NCI-H82 (cell line): Measurements from ENCODE around the gene F2.

Source experiments
- DNase-seq: peaks from one replicate; lab custom pipeline; 2025; lab: John Stamatoyannopoulos, UW

Gene F2

DNA sequence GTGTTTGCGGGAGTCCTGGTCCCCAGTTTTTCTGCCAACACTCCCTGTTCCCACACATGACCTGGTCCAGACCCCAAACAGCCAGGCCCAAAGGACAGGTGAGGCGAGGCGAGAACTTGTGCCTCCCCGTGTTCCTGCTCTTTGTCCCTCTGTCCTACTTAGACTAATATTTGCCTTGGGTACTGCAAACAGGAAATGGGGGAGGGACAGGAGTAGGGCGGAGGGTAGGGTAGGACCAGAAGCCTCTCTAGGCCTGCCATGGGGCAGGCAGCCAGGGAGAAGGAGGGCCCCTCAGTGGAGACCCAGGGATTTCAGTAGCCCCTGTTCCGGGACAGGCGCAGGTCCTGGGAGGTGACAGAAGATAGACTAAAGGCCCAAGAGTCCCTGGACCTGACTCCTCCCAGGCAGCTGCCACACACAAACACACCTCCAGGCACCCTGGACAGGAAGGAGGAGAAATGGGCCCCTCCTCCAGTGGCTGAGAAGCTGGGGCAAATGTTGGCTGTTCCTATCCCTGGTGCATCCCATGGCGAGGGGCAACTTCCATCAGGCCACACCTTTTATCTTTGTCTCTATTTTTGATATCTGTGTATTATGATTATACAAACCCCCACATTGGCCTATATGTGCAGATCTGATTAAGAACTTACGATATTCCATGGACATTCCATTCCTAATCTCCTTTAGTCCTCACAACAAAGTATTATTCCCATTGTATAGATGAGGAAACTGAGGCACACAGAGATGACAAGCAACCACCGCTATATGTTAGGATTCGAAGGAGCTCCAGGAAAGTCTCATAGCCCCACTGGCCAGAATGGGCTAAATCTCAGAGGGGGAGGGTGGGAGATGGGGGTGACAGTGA is 626 bp upstream of the F2 start:
- no peak for DNase-seq

GRCh38 chr11:46719543-46720218 is 668 bp downstream of the F2 start:
- DNase-seq: no peak

- no peak for DNase-seq
Measured at GRCh38 chr11:46721286-46721685, 2.3 kb downstream of the F2 start.

DNA sequence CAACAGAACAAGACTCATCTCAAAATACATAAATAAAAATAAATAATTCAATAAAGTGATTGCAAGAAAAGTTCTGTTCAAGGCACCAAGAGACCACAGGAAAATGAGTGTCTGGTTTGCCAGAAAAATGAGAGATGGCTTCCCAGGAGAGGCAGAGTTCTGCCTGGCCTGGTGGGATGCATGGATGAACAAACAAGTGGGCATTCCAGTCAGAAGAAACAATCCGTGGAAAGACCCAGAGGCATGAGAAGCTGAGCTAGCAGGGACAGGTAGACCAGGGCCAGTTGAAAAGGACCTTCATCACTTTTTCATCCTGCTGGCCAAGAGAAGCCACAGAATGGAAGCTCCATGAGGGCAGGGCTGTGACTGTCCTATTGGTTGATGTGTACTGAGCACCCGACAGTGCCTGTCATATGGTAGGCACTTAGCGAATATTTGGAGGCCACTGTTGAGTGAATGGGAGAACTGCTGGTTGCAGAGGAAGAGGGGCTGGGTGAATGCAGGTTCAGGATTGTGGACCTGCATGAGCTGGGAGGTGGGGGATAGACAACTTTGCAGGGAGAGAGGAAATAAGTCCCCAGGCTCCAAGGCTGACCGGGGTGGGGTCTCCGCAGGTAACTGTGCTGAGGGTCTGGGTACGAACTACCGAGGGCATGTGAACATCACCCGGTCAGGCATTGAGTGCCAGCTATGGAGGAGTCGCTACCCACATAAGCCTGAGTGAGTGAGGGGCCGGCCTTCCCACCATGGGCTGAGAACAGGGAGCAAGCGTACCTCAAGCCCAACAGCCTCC is 3.7 kb downstream of the F2 start:
- no peak for DNase-seq

DNA sequence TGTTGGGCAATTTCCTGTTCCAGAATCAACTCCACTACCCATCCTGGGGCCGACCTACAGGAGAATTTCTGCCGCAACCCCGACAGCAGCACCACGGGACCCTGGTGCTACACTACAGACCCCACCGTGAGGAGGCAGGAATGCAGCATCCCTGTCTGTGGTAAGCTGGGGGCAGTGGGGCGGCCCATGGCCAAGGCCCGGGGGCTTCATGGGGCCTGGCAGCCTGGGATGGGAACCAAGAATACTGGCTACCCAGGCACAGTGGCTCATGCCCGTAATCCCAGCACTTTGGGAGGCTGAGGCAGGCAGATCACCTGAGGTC is 4.3 kb downstream of the F2 start:
- DNase-seq: no peak

- no peak for DNase-seq
Measured at GRCh38 chr11:46724088-46724487, 5.1 kb downstream of the F2 start.

DNA sequence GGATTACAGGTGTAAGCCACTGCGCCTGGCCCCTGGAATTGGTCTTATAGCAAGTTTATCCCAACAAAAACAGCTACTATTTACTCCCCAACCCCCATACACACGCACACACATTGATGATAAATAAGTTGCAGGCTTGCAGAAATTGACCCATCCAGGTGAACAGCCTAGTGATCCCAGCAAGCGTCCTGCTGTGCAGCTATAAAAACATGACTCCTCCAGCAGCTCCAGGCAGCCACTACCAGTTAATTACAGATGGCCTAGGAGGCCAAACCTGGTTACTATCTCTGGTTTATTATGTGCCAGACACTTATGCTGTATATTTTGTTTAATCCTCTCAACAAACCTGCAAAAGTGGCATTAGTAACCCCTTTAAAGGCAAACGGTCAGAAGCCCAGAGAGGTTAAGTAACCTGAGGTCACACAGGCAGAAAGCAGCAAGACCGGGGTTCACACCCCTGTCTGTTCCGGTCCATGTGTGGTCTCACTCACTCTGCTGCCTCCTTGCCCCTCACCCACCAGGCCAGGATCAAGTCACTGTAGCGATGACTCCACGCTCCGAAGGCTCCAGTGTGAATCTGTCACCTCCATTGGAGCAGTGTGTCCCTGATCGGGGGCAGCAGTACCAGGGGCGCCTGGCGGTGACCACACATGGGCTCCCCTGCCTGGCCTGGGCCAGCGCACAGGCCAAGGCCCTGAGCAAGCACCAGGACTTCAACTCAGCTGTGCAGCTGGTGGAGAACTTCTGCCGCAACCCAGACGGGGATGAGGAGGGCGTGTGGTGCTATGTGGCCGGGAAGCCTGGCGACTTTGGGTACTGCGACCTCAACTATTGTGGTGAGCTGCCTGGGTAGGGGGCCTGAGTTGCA is 6.6 kb downstream of the F2 start:
- DNase-seq: no peak

DNA sequence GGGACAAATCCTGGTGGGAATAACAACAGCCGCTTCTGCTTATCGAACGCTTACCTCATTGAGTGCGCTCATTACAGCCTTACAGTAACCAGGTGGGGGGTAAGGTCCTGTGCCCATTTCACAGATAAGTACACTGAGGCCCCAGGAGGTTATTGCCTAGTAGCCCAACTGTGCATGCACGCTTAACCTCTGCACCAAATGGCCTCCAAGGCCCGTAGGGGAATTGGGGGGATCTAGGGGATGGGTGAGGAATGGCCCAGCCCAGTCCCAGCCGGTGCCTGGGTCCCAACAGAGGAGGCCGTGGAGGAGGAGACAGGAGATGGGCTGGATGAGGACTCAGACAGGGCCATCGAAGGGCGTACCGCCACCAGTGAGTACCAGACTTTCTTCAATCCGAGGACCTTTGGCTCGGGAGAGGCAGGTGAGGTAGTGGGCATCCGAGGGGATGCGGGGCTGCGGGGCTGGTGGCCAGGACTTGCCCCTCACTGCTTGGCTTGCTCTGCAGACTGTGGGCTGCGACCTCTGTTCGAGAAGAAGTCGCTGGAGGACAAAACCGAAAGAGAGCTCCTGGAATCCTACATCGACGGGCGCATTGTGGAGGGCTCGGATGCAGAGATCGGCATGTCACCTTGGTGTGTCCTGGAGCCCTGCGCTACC is 7.3 kb downstream of the F2 start:
- no peak for DNase-seq

DNA sequence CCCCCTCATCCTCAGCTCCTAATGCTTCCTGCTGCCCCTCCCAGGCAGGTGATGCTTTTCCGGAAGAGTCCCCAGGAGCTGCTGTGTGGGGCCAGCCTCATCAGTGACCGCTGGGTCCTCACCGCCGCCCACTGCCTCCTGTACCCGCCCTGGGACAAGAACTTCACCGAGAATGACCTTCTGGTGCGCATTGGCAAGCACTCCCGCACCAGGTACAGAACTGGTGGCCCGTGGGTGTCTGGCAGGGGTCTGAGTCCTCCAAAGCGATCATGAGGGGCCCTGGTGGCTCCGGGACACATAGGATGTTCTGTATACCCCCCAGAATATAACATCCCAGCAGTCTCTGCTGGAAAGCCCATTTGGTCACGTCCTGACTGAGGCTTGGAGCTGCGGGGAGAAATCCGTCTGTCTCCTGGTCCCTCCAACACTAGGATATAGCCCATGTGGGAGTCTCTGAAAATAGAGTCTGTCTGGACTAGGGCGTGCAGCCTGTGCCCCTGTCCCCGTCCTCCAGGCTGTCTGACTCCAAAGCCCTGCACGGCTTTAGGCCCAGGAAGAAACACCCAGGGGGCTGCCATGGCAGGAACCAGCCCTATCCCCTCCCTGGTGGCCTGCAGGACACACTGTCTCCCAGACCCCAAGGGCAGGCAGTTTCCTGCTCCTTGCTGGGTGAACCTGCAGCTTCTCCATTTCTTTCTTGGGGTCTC is 9.1 kb downstream of the F2 start:
- DNase-seq: no peak

DNA sequence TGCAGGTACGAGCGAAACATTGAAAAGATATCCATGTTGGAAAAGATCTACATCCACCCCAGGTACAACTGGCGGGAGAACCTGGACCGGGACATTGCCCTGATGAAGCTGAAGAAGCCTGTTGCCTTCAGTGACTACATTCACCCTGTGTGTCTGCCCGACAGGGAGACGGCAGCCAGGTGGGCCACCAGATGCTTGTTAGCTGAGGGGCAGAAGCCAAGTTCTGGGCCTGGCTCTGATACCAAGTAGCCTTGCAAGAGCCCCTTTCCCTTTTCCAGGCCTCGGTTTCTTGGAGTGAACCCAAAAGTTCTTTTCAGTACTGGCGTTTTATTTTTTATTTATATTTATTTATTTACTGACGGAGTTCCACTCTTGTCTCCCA is 9.6 kb downstream of the F2 start:
- DNase-seq: no peak

GRCh38 chr11:46729110-46730027 is 10.4 kb downstream of the F2 start:
- DNase-seq: no peak

DNA sequence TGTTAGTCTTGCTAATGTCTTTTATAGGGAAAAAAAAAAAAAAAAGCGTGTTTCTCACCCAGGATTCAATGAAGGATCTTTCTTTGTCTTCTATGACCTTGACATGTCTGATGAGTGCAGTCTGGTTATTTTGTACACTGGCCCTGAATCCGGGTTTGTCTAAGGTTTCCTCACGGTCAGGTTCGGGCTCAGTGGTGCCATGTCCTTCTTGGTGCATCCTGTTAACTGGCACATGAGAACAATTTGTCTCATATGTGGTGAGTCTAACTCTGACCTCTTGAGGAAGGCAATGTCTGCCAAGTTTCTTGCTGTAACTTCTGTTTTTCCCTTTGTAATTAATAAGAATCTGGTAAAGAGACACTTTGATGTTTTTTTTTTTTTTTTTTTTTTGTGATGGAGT is 12.5 kb downstream of the F2 start:
- no peak for DNase-seq

- no peak for DNase-seq
Measured at GRCh38 chr11:46733234-46733633, 14.2 kb downstream of the F2 start.

DNA sequence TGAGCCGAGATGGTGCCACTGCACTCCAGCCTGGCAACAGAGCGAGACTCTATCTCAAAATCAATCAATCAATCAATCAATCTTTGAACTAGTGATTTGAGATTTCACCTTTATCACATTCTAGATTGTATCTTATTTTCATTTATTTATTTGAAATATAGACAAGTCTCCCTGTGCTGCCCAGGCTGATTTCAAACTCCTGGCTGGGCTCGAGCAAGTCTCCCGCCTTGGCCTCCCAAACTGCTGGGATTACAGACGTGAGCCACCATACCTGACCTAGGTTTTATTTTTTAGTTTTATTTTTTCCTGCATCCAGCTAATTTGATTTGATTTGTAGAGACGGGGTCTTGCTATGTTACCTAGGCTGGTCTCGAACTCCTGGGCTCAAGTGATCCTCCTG is 17.1 kb downstream of the F2 start:
- DNase-seq: no peak

GRCh38 chr11:46736615-46737014 is 17.6 kb downstream of the F2 start:
- DNase-seq: no peak

GRCh38 chr11:46737699-46738098 is 18.7 kb downstream of the F2 start:
- DNase-seq: no peak

GRCh38 chr11:46738887-46739286 is 19.9 kb downstream of the F2 start:
- peak; percentile 31 for DNase-seq

- no peak for DNase-seq
Measured at GRCh38 chr11:46741600-46742484, 22.8 kb downstream of the F2 start.

DNA sequence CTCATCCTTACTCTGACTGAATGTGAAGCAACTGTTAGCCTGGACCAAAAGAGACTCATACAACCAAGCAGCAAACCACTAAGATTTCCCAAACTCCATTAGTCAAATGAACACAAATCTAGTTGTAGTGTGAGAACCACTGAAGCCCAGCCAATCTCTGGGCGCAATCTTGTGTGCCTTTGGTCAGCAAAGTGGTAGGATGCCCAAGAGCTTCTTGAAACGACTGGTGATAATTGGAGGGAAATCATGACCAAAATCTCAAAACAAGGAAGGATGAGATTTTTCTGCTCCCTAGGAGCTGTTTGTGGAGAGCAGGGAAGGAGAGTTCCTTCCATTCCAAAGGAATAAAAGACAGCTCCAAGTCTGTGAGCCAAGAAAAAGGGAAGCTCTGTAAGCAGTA is 24.0 kb downstream of the F2 start:
- no peak for DNase-seq
